GM12878 (cell line): ENCODE data around the gene SIDT2. TPM values are rescaled to one million over a fixed set of nuclear protein-coding genes. Genes with fewer than 3 reads are reported as not detected.

ENCODE experiments used
- ATAC-seq: fragments of 200-7000 bp; cut with Tn5 transposase; 3 replicates; pipeline ENCODE4 v1.9.1; 2020; ENCODE audit warnings: mild to moderate bottlenecking, moderate library complexity
- BruUV-seq: library from RNA; stranded (reverse); fragments of 400-500 nt; replicated peaks from 2 replicates; lab custom pipeline; 2021; lab: Mats Ljungman, UMichigan
- CTCF ChIA-PET: fragments of 300-600 bp; sonication (Branson Sonifier 250); formaldehyde crosslinking; extraction: SDS; loops from one replicate; lab custom pipeline; 2021; ENCODE audit warnings: inconsistent platforms; lab: Yijun Ruan, JAX
- POLR2A ChIA-PET: fragments of 350-600 bp; formaldehyde crosslinking; extraction: SDS; loops from one replicate; lab custom pipeline; 2021; ENCODE audit warnings: inconsistent platforms; lab: Charles Lee
- RAD21 ChIA-PET: fragments of 300-600 bp; sonication (Branson Sonifier 250); formaldehyde crosslinking; loops from one replicate; lab custom pipeline; 2023; ENCODE audit warnings: antibody characterized with exemption; ENCODE audit not compliant: unreplicated experiment; lab: Charles Lee
- SMC1A ChIA-PET: fragments of 300-600 bp; sonication (Branson Sonifier 250); formaldehyde crosslinking; loops from one replicate; lab custom pipeline; 2023; ENCODE audit not compliant: unreplicated experiment, uncharacterized antibody; lab: Charles Lee
- DNase-seq: peaks from one replicate; pipeline ENCODE4 v3.0.0-alpha.2; 2011; ENCODE audit warnings: low read depth, low spot score
- FAIRE-seq: peaks from 3 replicates; lab custom pipeline; 2011; peaks lifted over from hg19 to GRCh38; lab: Jason Lieb, UNC
- H2AFZ ChIP-seq: 2 replicates; pipeline ENCODE4 v1.6.0; 2011; ENCODE audit warnings: low read depth, low read length, control low read depth; ENCODE audit not compliant: control insufficient read depth
- H3K27ac ChIP-seq: 2 replicates; pipeline ENCODE4 v1.5.1; 2011; ENCODE audit warnings: control low read depth; ENCODE audit not compliant: control insufficient read depth, insufficient read depth
- H3K27me3 ChIP-seq, 2 experiments: replicated peaks in 1 of 2; 2 replicates each; pipeline versions ENCODE4 v1.6.0 to v1.6.1; 2011; ENCODE audit warnings: low read length in 1 of 2; ENCODE audit not compliant: control insufficient read depth in 2 of 2, insufficient read depth in 2 of 2
- H3K36me3 ChIP-seq, 2 experiments: 2 replicates each; pipeline ENCODE4 v1.5.1; 2011; ENCODE audit warnings: low read length in 1 of 2; ENCODE audit not compliant: control insufficient read depth in 2 of 2, insufficient read depth in 2 of 2
- H3K4me1 ChIP-seq: 2 replicates; pipeline ENCODE4 v1.6.1; 2011; ENCODE audit warnings: mild to moderate bottlenecking, low read length, moderate library complexity, mixed read lengths; ENCODE audit not compliant: control insufficient read depth, insufficient read depth
- H3K4me2 ChIP-seq: 2 replicates; pipeline ENCODE4 v1.6.0; 2011; ENCODE audit warnings: control low read depth; ENCODE audit not compliant: control insufficient read depth, insufficient read depth
- H3K4me3 ChIP-seq: fragments of 200-600 bp; sonication (generic); 2 replicates; pipeline ENCODE4 v1.5.1; 2016
- H3K79me2 ChIP-seq: 2 replicates; pipeline ENCODE4 v1.6.0; 2011; ENCODE audit warnings: low read length; ENCODE audit not compliant: control insufficient read depth, insufficient read depth
- H3K9ac ChIP-seq: 2 replicates; pipeline ENCODE4 v1.8.0; 2011; ENCODE audit warnings: low read length, control low read depth, mixed read lengths; ENCODE audit not compliant: control insufficient read depth, insufficient read depth
- H3K9me3 ChIP-seq: replicated peaks from 3 replicates; pipeline ENCODE4 v1.5.1; 2011; ENCODE audit warnings: mild to moderate bottlenecking, low read length; ENCODE audit not compliant: control insufficient read depth, insufficient read depth
- H4K20me1 ChIP-seq: 2 replicates; pipeline ENCODE4 v1.6.0; 2011; ENCODE audit not compliant: control insufficient read depth, insufficient read depth
- JUNB ChIP-seq: IDR thresholded peaks from 2 replicates; pipeline ENCODE4 v1.6.1; 2016; ENCODE audit warnings: antibody characterized with exemption, mild to moderate bottlenecking
- MTA2 ChIP-seq: fragments of 450-650 bp; IDR thresholded peaks from 2 replicates; pipeline ENCODE4 v1.6.1; 2016; ENCODE audit warnings: low read depth, mild to moderate bottlenecking, moderate library complexity
- POLR2A ChIP-seq: IDR thresholded peaks from 2 replicates; pipeline ENCODE4 v1.6.1; 2011; ENCODE audit warnings: low read depth, mild to moderate bottlenecking, low read length
- SUPT20H ChIP-seq: IDR thresholded peaks from 2 replicates; pipeline ENCODE4 v1.6.1; 2011; ENCODE audit warnings: low read depth, mild to moderate bottlenecking, low read length, moderate library complexity, borderline replicate concordance; ENCODE audit not compliant: control insufficient read depth
- WGBS: methylation state at CpG from one replicate; pipeline ENCODE4 v1.1.6; 2016; ENCODE audit warnings: low lambda C conversion rate; ENCODE audit not compliant: insufficient replicate concordance, insufficient coverage; ENCODE audit errors: missing lambda C conversion rate; 5-methylcytosine and 5-hydroxymethylcytosine counted together
- in situ Hi-C: fragments of 300-500 bp; cut with MboI; formaldehyde crosslinking; loops from 9 replicates; pipeline ENCODE4 v1.14.3; 2018; ENCODE audit warnings: mixed read lengths
- intact Hi-C: fragments of 100-400 bp; cut with micrococcal nuclease; formaldehyde crosslinking; loops from one replicate; pipeline ENCODE4 v1.14.2; 2022; ENCODE audit not compliant: unreplicated experiment
- polyA plus RNA-seq, 11 experiments: library from polyadenylated mRNA; depleted of rRNA in 4 of 11; unstranded in 6 of 11; stranded (reverse) in 5 of 11; fragments of >200 nt; fragmentation: Nextera tagmentation in 4 of 11; fragmentation: Illumina TruSeq in 1 of 11; extraction: Ambion mirVana in 4 of 11; extraction: Trizol in 1 of 11; gene quantifications; 1 replicate in 1 of 11; 2 replicates in 10 of 11; pipeline versions ENCODE4 v1.2.1 to v1.2.3, GENCODE V29; 2011 to 2016; ENCODE audit warnings: inconsistent platforms in 2 of 11, missing spikeins in 2 of 11, low read depth in 1 of 11
- total RNA-seq, 4 experiments: library from RNA; depleted of rRNA in 3 of 4; stranded (reverse); fragments of >200 nt in 3 of 4; fragmentation: Illumina TruSeq in 1 of 4; extraction: Trizol in 1 of 4; gene quantifications; 2 replicates each; pipeline versions ENCODE4 v1.2.1 to v1.2.3, GENCODE V29; 2013 to 2021

Gene SIDT2
- total and polyA plus RNA-seq, 10 of the 15 experiments (the other 5 are each of a cell fraction or from before 2014, with no cell fraction given), result 4.9 to 23.9 (median 10.3) TPM

DNA sequence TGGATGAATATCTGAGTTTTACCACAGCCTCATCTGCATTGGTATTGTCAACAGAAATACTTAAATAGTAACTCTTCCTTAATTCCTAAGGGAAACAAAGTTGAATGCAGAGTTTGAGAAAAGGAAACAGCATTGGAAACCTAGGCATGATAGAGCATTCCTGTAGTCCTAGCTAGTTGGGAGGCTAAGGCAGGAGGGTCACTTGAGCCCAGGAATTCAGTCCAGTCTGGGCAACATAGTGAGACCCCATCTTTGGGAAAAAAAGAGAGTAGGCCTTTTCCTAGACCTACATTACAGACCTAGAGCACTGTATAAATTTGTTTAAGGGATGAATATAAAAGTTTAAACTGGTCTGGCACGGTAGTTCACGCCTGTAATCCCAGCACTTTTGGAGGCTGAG is 21.0 kb upstream of the SIDT2 start:
- H2AFZ ChIP-seq, result no peak overlapping the region
- peaks cover 3 to 15% of the 10 kb centered on the region in 2 experiments for H3K36me3 ChIP-seq
- ChIA-PET SMC1A (interaction anchor here (2.2 to 7.0 kb wide), 2 partner anchors 11 to 22 kb away, joined by 9 to 55 read pairs; partner anchors contain the start of genes PAFAH1B2 and SIDT2), CTCF (interaction anchor here (0.6 to 1.9 kb wide), 5 partner anchors 21 to 388 kb away, joined by 3 to 6 read pairs (median 5); partner anchors contain the start of gene SIDT2), RAD21 (no interaction called here), POLR2A (interaction anchor here (1.8 kb wide), 1 partner anchor 12 kb away, joined by 7 read pairs; no protein-coding TSS in a partner anchor)
- no TSS peak for BruUV-seq
- no peak for ATAC-seq
- peaks cover 38% of the 10 kb centered on the region for H3K79me2 ChIP-seq
- no peak overlapping the region for H3K4me3 ChIP-seq
- no peak overlapping the region for H3K27ac ChIP-seq
- H4K20me1 ChIP-seq, result no peaks in the 10 kb centered on the region
- H3K4me2 ChIP-seq, result no peak overlapping the region
- H3K4me1 ChIP-seq, result peaks cover 15% of the 10 kb centered on the region
- no peak for DNase-seq
- no peak overlapping the region for H3K9ac ChIP-seq
- no peak for TF ChIP-seq POLR2A
- no peak for FAIRE-seq
- 97% methylated on average over 2 of the region's 2 CpGs for WGBS
- intact Hi-C loops (no loop called here), in situ Hi-C loops (no loop called here)
- H3K9me3 ChIP-seq, result no peaks in the 10 kb centered on the region
- H3K27me3 ChIP-seq, result no peaks in the 10 kb centered on the region

DNA sequence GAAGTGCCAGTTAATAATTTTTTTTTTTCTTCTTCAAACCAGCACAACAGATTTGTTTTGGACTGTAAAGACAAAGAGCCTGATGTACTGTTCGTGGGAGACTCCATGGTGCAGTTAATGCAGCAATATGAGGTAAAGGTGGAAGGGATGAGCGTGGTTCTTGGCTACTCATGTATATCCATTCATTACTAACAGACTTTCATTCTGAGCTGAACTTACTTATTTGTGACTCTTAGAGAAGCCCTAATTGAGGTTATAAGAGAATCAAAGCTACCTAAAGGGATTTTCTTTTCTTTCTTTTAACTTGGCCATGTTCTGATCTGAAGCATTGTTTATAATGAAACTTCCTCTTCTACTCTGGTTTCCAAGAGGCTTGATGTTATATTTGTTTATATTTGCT is 18.7 kb upstream of the SIDT2 start:
- Histone ChIP-seq H3K27ac (no peak overlapping the region), H3K4me1 (peaks cover 15% of the 10 kb centered on the region), H3K79me2 (peaks cover 30% of the 10 kb centered on the region), H3K4me3 (no peak overlapping the region), H3K36me3 (peaks cover 3 to 18% of the 10 kb centered on the region in 2 experiments), H3K27me3 (no peaks in the 10 kb centered on the region)
- SMC1A ChIA-PET, result interaction anchor here (0.6 to 7.0 kb wide), 7 partner anchors 10 to 278 kb away, joined by 3 to 55 read pairs (median 7); partner anchors contain the start of genes PAFAH1B2 and SIDT2
- RAD21 ChIA-PET, result interaction anchor here (0.9 to 2.7 kb wide), 4 partner anchors 12 to 19 kb away, joined by 5 to 14 read pairs (median 8); partner anchors contain the start of genes PAFAH1B2 and SIDT2
- FAIRE-seq, result no peak
- in situ Hi-C loops, result no loop called here
- CTCF ChIA-PET, result interaction anchor here (0.9 to 5.2 kb wide), 6 partner anchors 13 to 283 kb away, joined by 3 to 47 read pairs (median 6); partner anchors contain the start of gene SIDT2
- no peak for TF ChIP-seq SUPT20H
- peak; percentile 71 for TF ChIP-seq MTA2
- TF ChIP-seq JUNB, result peak; percentile 30; the same call in 1 of the 2 replicates
- TF ChIP-seq, all 136 proteins: peak for 2
- ATAC-seq (peak; percentile 87), DNase-seq (no peak)
- no TSS peak for BruUV-seq
- Histone ChIP-seq H3K4me2 (no peak overlapping the region), H4K20me1 (no peaks in the 10 kb centered on the region), H3K9ac (no peak overlapping the region), H2AFZ (no peak overlapping the region), H3K9me3 (no peaks in the 10 kb centered on the region)
- POLR2A ChIA-PET, result interaction anchor here (0.6 to 2.2 kb wide), 7 partner anchors 10 to 70 kb away, joined by 3 to 14 read pairs (median 3); partner anchors contain the start of genes PAFAH1B2 and SIDT2
- intact Hi-C loops, result no loop called here
- WGBS, result 3% methylated on average over 2 of the region's 2 CpGs
